Measurements from ENCODE around the gene PLEKHG3.

PLEKHG3 gene

GRCh38 chr14:64790478-64790877, 86.3 kb downstream of the PLEKHG3 start:
- no peak for FAIRE-seq

- FAIRE-seq = no peak
Measured at GRCh38 chr14:64792231-64792630, 88.0 kb downstream of the PLEKHG3 start.

GRCh38 chr14:64792871-64793560, 88.8 kb downstream of the PLEKHG3 start:
- no peak for FAIRE-seq

- FAIRE-seq = no peak
Measured at GRCh38 chr14:64795211-64795610, 91.0 kb downstream of the PLEKHG3 start.

GRCh38 chr14:64795921-64796320, 91.7 kb downstream of the PLEKHG3 start:
- FAIRE-seq = no peak

GRCh38 chr14:64796369-64796768, 92.1 kb downstream of the PLEKHG3 start:
- no peak for FAIRE-seq

- no peak for FAIRE-seq
Measured at GRCh38 chr14:64799555-64799954, 95.3 kb downstream of the PLEKHG3 start.

All from islet of Langerhans (tissue), 1 donor.